ENCODE results near the gene HOMEZ. TPM values are rescaled to one million over a fixed set of nuclear protein-coding genes. Genes with fewer than 3 reads are reported as not detected.
A peak's percentile ranks its signal among the peaks of the same experiment; 100 is the strongest.

Gene HOMEZ
- total RNA-seq, 1 donor from 2014 or later: 6.5 TPM

DNA sequence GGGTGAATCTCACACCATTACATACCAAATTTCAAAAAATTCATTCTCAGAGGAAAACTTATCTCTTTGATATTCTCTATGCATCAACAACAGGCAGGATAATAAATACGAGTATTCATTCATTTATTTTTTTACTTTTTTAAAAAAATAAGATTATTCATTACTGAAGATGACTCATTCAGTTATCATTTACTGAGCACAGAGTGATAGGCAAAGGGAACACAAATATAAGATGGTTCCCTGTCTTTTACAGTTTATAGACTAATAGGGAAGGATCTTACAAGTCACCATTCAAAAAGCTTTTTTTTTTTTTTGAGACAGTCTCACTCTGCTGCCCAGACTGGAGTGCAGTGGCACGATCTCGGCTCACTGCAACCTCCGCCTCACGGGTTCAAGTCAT, 30.4 kb upstream of the HOMEZ start:
- intact Hi-C loops (cut with DNase I): no loop called here
- no peak for ATAC-seq (ENCODE audit: poor library complexity)
- no peak for DNase-seq

DNA sequence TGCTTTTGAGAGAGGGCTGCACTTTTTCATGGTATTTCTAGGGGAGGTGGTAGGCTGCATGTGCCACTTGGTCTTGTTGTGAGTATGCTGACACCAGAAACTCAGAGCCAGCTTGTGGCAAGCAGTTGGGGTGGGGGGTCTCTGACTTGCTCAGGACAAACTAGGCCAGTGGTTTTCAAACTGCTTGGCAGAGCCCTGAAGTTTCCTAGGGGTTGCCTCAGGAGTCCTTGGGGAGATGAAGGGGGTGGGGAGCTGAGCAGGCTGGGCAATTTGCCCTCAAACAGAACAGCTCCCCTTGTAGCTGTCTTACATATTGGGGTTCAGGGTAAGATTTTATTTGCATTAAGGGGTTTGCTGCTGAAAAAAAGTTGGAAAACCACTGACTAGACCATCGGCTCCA, 24.6 kb upstream of the HOMEZ start:
- intact Hi-C loops (cut with DNase I): no loop called here
- DNase-seq (no peak), ATAC-seq (ENCODE audit: poor library complexity) (no peak)

DNA sequence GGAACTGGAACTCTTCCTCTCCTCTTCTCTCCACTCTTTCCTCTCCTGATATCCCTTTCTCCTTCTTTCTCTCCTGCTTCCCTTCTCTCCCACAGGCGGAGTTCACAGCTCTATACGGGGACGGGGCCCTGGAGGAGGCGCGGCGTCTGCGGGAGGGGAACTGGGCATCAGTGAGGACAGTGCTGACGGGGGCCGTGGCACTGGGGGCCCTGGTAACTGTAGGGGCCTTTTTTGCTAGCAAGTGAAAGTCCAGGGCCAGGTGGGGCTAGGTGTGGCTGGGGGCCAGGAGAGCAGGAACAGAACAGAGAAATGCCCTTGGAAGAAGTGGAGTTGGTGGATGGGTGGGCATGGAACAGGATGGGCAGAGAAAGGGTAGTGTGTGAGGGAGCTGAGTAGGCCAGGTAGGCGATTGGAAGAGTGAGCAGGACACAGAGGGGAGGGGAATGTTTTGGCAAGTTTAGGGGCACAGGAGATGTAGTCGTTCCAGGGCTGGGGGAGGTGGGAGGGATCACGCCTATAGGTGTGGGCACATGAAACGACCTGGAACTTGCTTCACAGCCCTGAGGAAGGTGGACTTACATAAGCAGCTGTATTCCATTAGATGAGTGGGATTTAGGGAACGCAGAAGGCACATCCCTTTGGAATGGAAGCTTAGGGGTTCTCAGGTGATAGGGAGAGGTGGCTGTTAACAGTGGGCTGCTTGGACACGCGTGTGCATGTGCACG, 23.0 kb upstream of the HOMEZ start:
- intact Hi-C loops (cut with DNase I): no loop called here
- DNase-seq: no peak

DNA sequence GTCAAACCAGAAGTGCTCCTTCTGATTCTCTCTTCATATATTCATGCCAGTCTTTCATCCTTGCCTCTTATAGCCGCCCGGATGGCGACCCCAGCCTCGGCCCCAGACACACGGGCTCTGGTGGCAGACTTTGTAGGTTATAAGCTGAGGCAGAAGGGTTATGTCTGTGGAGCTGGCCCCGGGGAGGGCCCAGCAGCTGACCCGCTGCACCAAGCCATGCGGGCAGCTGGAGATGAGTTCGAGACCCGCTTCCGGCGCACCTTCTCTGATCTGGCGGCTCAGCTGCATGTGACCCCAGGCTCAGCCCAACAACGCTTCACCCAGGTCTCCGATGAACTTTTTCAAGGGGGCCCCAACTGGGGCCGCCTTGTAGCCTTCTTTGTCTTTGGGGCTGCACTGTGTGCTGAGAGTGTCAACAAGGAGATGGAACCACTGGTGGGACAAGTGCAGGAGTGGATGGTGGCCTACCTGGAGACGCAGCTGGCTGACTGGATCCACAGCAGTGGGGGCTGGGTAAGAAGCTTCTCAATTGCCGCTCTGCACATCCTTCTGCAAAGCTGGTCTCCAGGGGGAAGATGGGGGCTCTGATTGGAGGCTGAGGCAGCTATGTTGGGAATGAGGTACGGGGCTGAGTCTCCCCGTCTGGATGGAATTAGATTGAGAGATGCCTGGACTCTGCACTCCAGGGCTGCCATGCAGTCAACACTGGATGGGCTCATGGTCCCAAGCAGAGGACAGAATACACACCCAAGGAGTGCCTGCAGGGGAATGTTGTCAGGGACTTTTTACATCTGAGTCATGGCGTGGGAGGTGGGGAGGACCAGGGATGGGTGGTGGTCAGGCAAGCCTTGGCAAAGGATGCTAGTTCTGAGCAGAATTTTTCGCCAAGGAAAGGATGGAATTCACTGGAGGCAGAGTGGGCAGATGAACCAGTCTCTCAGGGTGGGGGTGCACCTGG, 22.0 kb upstream of the HOMEZ start:
- ATAC-seq (ENCODE audit: poor library complexity): no peak
- no peak for DNase-seq
- intact Hi-C loops (cut with DNase I): no loop called here

More for the DNA sequence above, 23.0 kb upstream of the HOMEZ start:
- no peak for ATAC-seq (ENCODE audit: poor library complexity)

DNA sequence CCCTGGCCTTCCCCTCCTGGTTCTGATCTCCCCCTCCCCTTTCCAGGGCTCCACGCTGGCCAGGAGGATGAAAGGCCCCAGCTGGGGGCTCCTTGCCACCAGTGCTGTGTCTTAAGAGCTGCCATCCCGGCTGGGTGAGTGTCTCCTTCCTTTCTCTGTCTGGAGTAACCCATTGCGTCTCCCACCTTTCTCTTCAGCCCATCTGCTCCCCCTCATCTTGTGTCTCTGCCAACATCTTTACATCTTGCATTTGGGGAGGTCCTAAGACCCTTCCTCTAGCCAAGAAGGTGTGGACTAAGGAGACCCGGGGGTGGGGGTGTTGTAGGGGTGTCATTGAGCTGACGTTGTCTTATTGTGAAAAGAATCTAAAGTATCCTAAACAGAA, 21.2 kb upstream of the HOMEZ start:
- ATAC-seq (ENCODE audit: poor library complexity) (no peak), DNase-seq (no peak)
- intact Hi-C loops (cut with DNase I): no loop called here

DNA sequence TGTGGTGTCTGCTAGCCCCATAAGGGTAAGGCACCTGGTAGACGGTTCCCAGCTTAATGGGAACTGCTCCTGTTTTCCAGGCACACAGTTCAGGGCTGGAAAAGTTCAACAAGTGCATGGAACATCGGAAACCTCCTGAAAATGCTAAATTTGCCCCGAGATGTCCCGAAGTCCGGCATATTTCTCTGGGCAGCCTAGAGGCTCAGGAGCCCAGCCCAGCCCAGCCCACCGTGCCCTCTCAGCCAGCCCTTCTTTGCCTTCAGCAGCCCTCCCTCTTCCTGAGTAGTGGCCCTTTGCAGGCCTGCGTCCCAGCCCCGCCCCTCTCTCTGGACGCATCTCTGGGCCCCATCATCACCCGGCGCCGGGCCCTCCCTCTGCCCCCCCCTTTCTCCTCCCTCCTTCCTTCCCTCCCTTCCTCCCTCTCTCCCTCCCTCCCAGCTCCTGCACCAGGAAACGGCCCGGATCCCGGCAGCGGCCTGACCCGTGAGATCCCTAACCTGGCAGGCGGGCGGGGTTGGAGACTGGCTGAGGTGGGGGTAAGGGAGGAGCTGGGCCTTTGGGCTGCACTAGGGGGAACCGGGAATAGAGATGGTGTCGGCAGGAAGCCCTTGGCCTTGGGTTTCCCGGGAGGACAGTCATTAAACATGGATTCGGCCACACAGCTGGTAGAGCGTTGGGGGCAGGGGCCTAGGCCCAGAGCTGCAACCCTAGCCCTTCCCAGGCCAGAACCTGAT, 20.6 kb upstream of the HOMEZ start, which contains the start of gene BCL2L2:
Gene BCL2L2 (plus strand): TSS at position 422 of the 734 bp plus-strand sequence. CDS start 935 bp downstream, outside the sequence.
- intact Hi-C loops (cut with DNase I): no loop called here
- ATAC-seq (ENCODE audit: poor library complexity) (peak; percentile 70), DNase-seq (peak; percentile 96)

DNA sequence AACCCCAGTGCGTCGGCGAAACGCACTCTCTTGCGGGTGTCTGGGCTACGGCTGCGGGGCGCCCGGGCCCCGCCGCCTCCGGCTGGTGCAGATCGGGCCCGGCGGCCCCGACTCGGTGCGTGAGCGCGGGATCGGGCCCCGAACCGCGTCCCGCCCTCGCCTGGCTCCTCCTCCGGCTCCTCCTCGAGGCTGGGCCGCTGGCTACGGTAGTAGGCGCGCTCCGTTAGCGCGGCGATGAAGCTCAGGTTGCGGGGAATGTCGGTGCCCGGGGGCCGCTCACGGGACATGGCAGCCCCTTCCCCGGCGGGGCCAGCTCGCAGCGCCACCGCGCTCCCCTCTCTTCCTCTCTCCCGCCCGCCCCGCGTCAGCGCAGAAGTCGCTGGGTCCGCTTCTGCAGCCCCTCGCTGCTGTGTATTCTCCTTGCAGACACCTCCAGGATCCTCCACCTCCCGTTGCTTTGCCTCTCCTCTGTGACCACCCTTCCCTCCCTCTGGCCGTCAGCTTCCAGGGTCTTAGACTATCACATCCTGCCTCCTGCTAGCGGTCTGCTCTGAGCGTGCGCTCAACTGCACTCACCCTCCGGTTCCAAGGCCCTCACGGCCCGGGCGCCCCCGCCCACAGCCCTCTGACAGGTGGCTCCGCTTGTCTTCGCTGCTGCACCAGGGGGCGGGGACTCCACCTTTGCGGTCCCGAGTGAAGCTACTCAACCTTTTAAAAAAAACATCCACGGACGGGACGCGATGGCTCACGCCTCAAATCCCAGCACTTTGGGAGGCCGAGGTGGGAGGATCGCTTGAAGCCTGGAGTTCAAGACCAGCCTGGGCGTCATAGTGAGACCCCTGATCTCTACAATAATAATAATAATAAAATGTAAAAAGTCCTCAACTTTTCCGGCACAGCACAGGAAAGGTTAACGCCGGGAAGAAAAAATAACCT, 16.6 kb upstream of the HOMEZ start, which contains the start of gene PPP1R3E:
Gene PPP1R3E (minus strand): TSS at position 570 of the 936 bp plus-strand sequence. CDS start 283 bp downstream, at position 287.
- DNase-seq (peak; percentile 84), ATAC-seq (ENCODE audit: poor library complexity) (peak; percentile 50)
- intact Hi-C loops (cut with DNase I): no loop called here

DNA sequence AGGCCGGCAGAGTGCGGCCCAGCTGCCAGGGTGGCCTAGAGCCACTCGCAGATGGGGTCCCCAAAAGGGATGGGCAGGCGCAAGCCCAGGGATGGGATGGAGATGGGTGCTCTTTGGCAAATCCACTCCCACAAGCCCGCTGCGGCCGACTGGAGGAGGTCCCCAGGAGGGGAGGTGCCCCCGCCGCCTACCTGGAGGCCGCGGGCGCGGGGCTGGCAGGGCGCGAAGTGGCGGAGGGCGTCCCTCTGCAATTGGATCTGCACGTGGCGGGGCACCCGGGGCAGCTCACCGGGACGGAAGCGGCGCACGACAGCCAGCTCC, 16.0 kb upstream of the HOMEZ start:
- no peak for DNase-seq
- peak; percentile 9 for ATAC-seq (ENCODE audit: poor library complexity)
- intact Hi-C loops (cut with DNase I): no loop called here

DNA sequence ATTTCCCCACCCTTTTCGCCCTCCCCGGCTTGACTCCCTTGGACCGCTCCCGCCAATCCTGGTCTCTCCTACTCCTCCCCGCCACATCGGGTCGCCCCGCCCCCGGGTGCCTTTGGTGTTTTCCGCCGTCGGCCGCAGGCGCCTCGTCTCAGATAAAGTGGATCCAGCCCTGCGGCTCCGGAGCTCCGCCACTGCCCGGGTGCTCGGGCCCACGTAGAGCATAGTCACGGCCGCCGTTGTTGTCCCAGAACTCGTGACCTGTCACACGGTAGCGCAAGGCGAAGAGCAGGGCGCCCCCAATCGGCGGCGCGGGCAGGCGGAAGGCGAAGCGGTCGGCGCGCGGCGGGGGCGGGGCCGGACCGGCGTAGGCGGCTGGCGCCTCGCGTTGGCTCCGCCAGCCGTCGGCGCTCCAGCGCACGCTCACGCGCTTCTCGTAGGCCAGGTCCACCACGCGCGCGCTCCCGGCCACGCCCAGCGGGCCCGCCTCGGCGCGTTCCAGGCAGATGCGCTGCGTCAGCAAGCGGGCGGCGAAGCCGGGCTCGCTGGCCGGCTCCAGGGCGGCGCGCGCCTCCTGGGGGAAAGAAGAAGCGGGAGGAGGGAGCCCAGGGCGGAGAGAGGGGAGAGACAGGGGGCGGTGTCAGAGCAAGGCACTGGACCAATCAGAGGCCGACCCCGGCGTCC, 15.5 kb upstream of the HOMEZ start:
- intact Hi-C loops (cut with DNase I): no loop called here
- peak; percentile 99 for DNase-seq
- peak; percentile 85 for ATAC-seq (ENCODE audit: poor library complexity)

DNA sequence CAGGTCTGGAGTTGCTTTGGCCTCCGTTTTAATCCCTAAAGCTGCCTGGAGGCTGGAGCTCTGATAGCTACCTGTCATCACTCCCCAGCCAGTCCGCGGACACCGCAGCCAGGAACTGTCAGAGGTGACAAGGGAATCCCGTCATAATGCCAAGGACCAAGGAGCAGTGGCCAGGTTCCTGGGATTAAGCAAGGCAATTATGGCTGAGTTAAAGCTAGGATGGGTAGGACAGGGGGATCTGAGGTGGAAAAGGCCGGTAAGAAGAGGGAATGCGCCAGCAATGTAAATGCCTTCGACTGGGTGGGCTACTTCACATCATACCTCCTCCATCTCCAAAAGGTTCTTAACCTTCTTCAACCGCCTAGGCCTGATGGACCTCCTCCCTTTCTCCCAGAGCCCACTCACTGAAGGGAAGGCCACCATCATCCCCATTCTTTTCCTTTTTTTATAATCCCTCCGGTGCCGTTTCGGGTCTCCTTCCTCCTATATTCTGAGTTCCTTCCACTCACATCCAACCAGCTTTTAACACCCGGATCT, 14.8 kb upstream of the HOMEZ start:
- intact Hi-C loops (cut with DNase I): no loop called here
- ATAC-seq (ENCODE audit: poor library complexity): peak; percentile 54
- DNase-seq: peak; percentile 79

DNA sequence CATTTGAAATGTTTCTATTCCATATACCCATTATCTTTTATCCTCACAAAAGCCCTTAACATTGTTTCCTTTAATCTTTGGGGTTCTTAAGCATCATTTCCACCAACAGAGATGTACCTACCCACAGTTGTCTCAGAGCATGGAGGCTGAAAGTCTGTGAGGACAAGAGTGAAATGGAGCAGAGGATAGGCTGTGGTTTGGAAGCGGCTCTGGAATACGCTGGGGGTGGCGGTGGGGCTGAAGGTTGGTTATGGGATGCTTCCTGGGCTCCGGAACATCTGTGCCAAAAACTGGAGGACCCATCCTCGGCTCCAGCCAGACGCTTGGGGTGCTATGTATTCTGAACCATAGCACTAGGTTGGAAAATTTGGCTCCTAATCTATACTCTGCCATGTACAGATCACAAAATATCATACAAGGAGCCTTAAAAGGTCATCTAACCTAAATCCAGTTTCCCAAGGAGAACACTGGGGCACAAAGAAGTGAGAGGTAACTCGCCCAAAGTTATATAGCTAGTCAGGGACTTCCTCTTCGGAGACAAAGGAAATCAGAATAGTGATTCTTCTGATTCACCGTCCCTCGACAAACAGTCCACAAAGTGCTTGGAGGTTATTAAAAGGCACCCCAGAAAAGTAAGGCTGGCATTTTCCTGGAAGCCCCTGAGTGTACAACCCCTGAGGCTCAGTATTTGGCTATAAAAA, 14.2 kb upstream of the HOMEZ start:
- intact Hi-C loops (cut with DNase I): no loop called here
- DNase-seq: no peak
- ATAC-seq (ENCODE audit: poor library complexity): no peak

DNA sequence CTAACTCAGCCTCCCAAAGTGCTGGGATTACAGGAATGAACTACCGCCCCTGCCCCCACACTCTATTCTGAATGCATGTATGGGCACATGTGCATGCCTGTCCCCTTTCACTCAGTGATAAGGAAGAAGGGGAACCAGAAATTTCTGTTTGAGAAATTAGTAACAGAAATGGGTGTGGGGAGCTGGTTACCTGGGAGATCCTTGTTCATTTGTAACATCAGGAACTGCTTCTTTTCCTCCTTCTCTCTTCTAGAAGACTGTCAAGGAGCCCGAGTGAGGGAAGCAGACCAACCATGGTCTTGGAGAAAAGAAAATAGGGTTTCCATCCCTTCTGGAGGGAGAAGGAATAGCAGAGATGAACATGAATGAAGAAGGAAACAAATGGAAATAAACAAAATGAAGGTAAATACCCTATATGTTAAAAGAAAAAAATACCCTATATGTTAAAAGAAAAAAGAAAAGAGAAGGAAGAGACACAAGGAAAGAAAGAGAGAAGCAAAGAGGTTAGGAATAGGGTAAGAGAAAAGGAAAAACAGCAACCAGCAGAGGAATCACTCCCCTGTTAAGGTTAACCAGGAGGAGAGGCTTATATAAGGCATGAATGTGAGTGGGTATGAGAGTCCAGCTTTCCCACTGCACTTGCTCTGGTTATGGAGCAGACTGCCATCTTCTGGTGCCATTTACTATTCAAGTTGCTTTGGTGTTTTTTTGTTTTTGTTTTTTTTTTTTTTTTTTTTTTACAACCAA, 13.5 kb upstream of the HOMEZ start:
- DNase-seq (no peak), ATAC-seq (ENCODE audit: poor library complexity) (no peak)
- intact Hi-C loops (cut with DNase I): no loop called here

DNA sequence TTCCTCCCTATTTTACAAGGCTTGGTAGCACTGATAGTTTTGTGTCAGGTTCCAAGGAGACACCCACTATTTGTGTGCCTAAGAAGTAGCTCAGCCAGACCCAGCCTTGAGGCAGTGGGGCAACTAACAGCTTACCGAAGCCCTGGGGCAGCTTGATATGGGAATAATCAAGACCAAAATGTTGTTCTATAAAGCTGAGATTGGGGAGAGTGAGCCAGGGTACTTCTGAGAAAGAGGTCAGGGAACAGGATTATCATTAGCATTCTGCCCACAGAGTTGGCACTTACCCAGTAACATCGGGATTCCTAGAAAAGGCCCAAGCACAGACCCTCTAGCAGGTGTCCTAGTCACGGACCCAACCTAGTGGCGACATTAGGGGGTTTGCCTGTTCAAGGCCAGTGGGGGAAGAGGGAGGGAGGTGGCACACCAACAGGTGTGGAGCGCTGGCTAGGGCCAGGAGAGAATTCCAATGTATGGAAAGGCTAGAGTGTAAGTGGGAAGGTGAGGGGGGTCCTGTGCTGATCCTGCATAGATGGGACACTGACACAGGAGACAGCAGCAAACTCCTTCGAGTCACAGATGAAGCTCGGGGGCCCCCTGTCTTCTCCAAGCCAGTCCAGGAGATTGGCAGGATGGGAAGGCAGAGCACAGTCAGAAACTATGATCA, 11.8 kb upstream of the HOMEZ start:
- intact Hi-C loops (cut with DNase I): loop anchor here (2.0 kb wide), 1 partner anchor 33 kb away; no protein-coding TSS in a partner anchor
- DNase-seq (no peak), ATAC-seq (ENCODE audit: poor library complexity) (no peak)

DNA sequence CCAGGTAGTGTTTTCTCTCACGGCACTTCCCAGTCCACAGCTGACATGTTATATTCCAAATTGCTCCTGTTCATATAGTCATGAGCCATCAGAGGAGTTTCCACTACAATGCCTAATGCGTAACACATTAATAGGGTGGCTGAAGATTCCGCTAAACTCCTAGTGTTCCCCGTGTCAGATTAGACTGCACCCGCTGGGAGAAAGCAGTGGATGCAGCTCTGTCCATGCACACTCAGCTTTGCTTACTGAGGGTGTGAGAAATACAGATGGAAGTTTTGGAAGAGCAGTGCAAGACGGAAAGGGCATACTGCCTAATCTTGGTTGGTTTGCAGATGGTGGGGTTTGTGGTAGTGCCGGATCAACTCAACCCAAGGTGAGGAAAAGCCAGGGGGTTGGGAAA, 11.2 kb upstream of the HOMEZ start:
- intact Hi-C loops (cut with DNase I): loop anchor here (2.0 kb wide), 1 partner anchor 32 kb away; no protein-coding TSS in a partner anchor
- ATAC-seq (ENCODE audit: poor library complexity): no peak
- no peak for DNase-seq

DNA sequence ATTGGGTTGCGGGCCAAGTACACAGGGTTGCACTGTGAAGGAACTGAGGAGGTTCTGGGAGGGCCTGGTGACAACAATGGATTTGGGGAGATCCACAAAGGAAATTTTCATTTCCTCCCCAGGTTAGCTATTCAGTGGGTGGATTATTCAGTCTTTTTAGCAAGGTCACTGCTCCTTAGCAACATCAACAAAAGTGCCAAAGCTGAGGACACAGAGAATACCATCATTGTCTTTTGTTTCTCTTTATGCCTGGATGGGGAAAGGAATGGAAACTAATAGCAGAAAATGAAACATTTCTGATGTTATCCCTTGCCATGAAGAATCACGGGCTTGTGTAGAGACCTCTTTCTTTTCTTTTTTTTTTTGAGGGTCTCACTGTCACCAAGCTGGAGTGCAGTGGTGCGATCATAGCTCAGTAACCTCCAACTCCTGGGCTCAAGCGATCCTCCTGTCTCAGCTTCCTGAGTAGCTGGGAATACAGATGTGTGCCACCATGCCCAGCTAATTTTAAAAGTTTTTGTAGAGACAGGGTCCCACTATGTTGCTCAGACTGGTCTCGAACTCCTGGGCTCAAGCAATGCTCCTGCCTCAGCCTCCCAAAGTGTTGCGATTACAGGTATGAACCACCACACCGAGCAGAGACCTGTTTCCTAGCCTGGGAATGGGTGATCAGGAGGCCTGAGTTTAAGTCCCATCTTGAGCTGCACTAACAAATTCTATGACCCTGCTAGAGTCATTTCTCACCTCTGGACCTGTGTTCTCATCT, 10.3 kb upstream of the HOMEZ start:
- intact Hi-C loops (cut with DNase I): loop anchor here (2.0 kb wide), 1 partner anchor 31 kb away; no protein-coding TSS in a partner anchor
- no peak for ATAC-seq (ENCODE audit: poor library complexity)
- DNase-seq: no peak

All from Right ventricle myocardium superior (tissue), 1 donor.